Transverse colon (tissue), 4 donors: ENCODE measurements around the gene PHYKPL. TPM values are rescaled to one million over a fixed set of nuclear protein-coding genes. Genes with fewer than 3 reads are reported as not detected.
"Not testable (repeated sequence)": the region's sequence is repeated elsewhere in the genome, so short reads cannot be mapped to it uniquely, and the experiment has no call there.

Experiments used
- DNase-seq: peaks from one replicate; pipeline ENCODE4 v3.0.0-alpha.2; 2019
- H3K27ac ChIP-seq, 4 donors: fragments of 200-600 bp; sonication (generic); 2 replicates each; pipeline ENCODE4 v1.5.1; 2016 to 2018; ENCODE audit warnings: inconsistent platforms in 4 of 4
- H3K27me3 ChIP-seq: fragments of 200-600 bp; sonication (generic); 2 replicates; pipeline ENCODE4 v1.5.1; 2017; ENCODE audit warnings: inconsistent platforms
- H3K36me3 ChIP-seq, 4 donors: fragments of 200-600 bp; sonication (generic); 2 replicates each; pipeline ENCODE4 v1.5.1; 2017 to 2019; ENCODE audit warnings: inconsistent platforms in 4 of 4
- H3K4me1 ChIP-seq, 4 donors: fragments of 200-600 bp; sonication (generic); 2 replicates each; pipeline ENCODE4 v1.5.1; 2017 to 2020; ENCODE audit warnings: inconsistent platforms in 4 of 4
- H3K4me3 ChIP-seq, 4 donors: fragments of 200-600 bp; sonication (generic); 1 replicate in 1 of 4; 2 replicates in 3 of 4; pipeline versions ENCODE4 v1.5.1 to v1.6.1; 2017 to 2019; ENCODE audit warnings: inconsistent platforms in 4 of 4
- H3K9me3 ChIP-seq, 2 donors: fragments of 200-600 bp; sonication (generic); 2 replicates each; pipeline ENCODE4 v1.5.1; 2017 to 2019; ENCODE audit warnings: inconsistent platforms in 2 of 2
- CTCF ChIP-seq, 5 experiments: fragments of 200-600 bp in 3 of 5; fragments of 450-650 bp in 2 of 5; sonication (generic) in 3 of 5; IDR thresholded peaks; 1 replicate in 2 of 5; 2 replicates in 3 of 5; pipeline ENCODE4 v1.5.1; 2016 to 2017; ENCODE audit warnings: antibody characterized with exemption in 5 of 5, inconsistent platforms in 3 of 5, mild to moderate bottlenecking in 2 of 5, moderate library complexity in 1 of 5
- EP300 ChIP-seq: sonication (generic); formaldehyde crosslinking; IDR thresholded peaks from one replicate; pipeline ENCODE4 v1.6.1; 2017; ENCODE audit warnings: antibody characterized with exemption, low read depth
- POLR2A ChIP-seq: fragments of 450-650 bp; IDR thresholded peaks from one replicate; pipeline ENCODE4 v1.6.1; 2016; ENCODE audit warnings: antibody characterized with exemption, mild to moderate bottlenecking, moderate library complexity
- POLR2AphosphoS5 ChIP-seq, 3 donors: sonication (generic); formaldehyde crosslinking; IDR thresholded peaks; one replicate each; pipeline ENCODE4 v1.6.1; 2016; ENCODE audit warnings: antibody characterized with exemption in 3 of 3
- WGBS, 2 donors: methylation state at CpG; one replicate each; pipeline ENCODE4 v1.1.5; 2018; ENCODE audit warnings: low coverage in 1 of 2; 5-methylcytosine and 5-hydroxymethylcytosine counted together
- in situ Hi-C, 4 donors: fragments of 200-750 bp; cut with MboI; loops; one replicate each; pipeline versions ENCODE4 v1.15.0 to v1.15.1; 2017; ENCODE audit warnings: low sequenced_read_pairs in 3 of 4, low pct_ligation_motif_present in 1 of 4, low pct_unique_long_range_greater_than_20kb in 1 of 4
- intact Hi-C: fragments of 100-400 bp; cut with DNase I; formaldehyde crosslinking; loops from one replicate; pipeline ENCODE4 v1.15.1; 2023; ENCODE audit warnings: low total_unique reads
- total RNA-seq, 4 donors: library from RNA; depleted of rRNA; stranded (reverse); fragments of >200 nt; gene quantifications; one replicate each; pipeline ENCODE4 v1.1.0, GENCODE V29; 2016

PHYKPL gene
- total RNA-seq, 4 donors from 2014 or later = 124 to 405 (median 197) TPM

- H3K36me3 ChIP-seq = no peaks in the 10 kb centered on the region
- H3K4me1 ChIP-seq = peaks cover 5 to 19% (median 14%) of the 10 kb centered on the region in 4 donors
- no peaks in the 10 kb centered on the region for H3K9me3 ChIP-seq
- no peak overlapping the region for H3K4me3 ChIP-seq
- H3K27ac ChIP-seq = no peak overlapping the region
- no peaks in the 10 kb centered on the region for H3K27me3 ChIP-seq
- WGBS, 2 donors = 84 to 87% methylated on average over 3 to 14 of the region's 14 CpGs
- no peak for TF ChIP-seq EP300
- no peak for TF ChIP-seq CTCF (IDR thresholded peaks at IDR 0.05)
- TF ChIP-seq POLR2AphosphoS5 (IDR thresholded peaks at IDR 0.05) = no peak
- no peak for TF ChIP-seq POLR2A
- intact Hi-C loops (no loop called here), in situ Hi-C loops (no loop called here)
- DNase-seq = no peak
Measured at GRCh38 chr5:178201221-178201926, 31.2 kb downstream of the PHYKPL start.

DNA sequence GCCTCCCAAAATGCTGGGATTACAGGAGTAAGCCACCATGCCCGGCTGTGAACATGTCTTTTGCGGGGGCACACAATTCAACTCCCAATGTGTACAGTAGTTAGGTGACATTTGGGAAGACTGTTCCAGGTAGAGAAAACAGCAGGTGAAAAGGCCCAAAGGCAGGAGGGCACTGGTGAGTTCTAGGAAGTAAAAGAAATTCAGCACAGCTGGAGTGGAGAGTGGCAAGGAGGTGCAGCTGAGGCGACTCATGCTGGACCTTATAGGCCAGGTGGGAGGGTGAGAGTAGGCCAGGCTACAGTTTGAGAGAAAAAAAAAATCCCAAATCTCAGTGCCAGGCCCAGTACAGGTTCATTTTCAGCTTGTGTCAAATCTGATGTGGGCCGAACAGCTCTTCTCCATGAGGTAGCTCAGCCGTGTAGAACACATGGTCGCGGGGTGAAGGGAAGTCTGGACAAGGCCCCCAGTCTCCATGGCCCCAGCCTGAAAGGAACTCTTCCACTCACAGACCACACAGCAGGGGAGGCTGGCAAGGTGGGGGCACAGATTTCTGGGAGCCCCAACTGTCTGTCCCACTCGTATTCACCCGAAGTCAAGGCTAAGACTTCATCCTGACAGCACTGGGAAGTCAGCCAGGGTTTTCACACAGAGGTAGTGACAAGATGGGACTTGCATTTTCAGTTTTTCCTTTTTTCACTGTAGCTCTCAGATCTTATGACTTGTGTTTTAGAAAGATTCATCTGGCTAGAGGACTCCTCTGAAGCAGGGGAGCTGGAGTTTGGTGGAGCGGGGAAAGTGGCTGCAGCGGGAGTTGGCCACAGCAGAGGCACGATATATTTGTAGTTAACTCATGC, 32.8 kb downstream of the PHYKPL start:
- no peak for DNase-seq
- 83 to 92% methylated on average over 5 to 12 of the region's 12 CpGs for WGBS, 2 donors
- intact Hi-C loops (no loop called here), in situ Hi-C loops (no loop called here)
- Histone ChIP-seq H3K27me3 (peaks cover 2% of the 10 kb centered on the region), H3K4me3 (no peak overlapping the region), H3K9me3 (no peaks in the 10 kb centered on the region), H3K27ac (no peak overlapping the region), H3K4me1 (peaks cover 0 to 10% (median 4%) of the 10 kb centered on the region in 4 donors), H3K36me3 (no peaks in the 10 kb centered on the region)
- TF ChIP-seq POLR2AphosphoS5 (IDR thresholded peaks at IDR 0.05) (no peak), POLR2A (no peak), EP300 (no peak), CTCF (IDR thresholded peaks at IDR 0.05) (no peak)

DNA sequence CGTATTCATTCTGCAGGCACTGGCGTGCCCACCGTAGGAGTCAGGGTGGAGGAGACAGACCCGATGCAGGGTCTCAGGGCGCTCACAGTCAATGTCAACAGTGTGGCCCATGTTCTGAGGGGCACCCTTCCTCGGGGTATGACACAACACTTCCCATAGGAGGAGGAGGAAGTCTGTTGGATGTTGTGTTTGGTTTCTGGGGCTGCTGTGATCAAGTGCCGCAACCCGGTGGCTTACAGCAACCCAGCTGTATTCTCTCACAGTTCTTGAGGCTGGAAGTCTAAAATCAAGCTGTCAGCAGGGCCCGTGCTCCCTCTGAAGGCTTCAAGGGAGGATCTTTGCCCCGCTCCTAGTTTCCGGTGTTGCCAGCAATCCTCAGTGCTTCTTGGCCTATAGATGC, 33.9 kb downstream of the PHYKPL start:
- 89% methylated on average over 11 of the region's 11 CpGs; no CpG with 5 or more reads in 1 of the 2 donors for WGBS, 2 donors
- Histone ChIP-seq H3K4me1 (peaks cover 0 to 8% (median 2%) of the 10 kb centered on the region in 4 donors), H3K36me3 (no peaks in the 10 kb centered on the region), H3K9me3 (no peaks in the 10 kb centered on the region), H3K4me3 (no peak overlapping the region), H3K27me3 (peaks cover 12% of the 10 kb centered on the region), H3K27ac (no peak overlapping the region)
- in situ Hi-C loops = no loop called here
- TF ChIP-seq EP300 (no peak), POLR2A (no peak), POLR2AphosphoS5 (IDR thresholded peaks at IDR 0.05) (no peak), CTCF (IDR thresholded peaks at IDR 0.05) (no peak)
- DNase-seq = no peak
- intact Hi-C loops = no loop called here

DNA sequence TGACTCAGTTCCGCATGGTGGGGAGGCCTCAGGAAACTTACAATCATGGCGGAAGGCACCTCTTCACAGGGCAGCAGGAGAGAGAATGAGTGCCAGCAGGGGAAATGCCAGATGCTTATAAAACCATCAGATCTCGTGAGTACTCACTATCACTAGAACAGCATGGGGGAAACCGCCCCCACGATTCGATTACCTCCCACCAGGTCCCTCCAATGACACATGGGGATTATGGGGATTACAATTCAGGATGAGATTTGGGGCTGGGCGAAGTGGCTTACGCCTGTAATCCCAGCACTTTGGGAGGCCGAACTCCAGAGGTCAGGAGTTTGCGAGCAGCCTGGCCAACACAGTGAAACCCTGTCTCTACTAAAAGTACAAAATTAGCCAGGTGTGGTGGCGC, 34.5 kb downstream of the PHYKPL start:
- DNase-seq, H3K27ac ChIP-seq, H3K4me3 ChIP-seq, H3K4me1 ChIP-seq, H3K9me3 ChIP-seq, in situ Hi-C loops, intact Hi-C loops, H3K36me3 ChIP-seq: not testable (repeated sequence)
- 92 to 100% methylated on average over 2 to 10 of the region's 11 CpGs for WGBS, 2 donors
- peaks cover 12% of the 10 kb centered on the region for H3K27me3 ChIP-seq
